ENCODE measurements around the gene SLC39A12. TPM values are rescaled to one million over a fixed set of nuclear protein-coding genes. Genes with fewer than 3 reads are reported as not detected.

SLC39A12 gene
- total RNA-seq, 1 donor from 2014 or later, result not detected

DNA sequence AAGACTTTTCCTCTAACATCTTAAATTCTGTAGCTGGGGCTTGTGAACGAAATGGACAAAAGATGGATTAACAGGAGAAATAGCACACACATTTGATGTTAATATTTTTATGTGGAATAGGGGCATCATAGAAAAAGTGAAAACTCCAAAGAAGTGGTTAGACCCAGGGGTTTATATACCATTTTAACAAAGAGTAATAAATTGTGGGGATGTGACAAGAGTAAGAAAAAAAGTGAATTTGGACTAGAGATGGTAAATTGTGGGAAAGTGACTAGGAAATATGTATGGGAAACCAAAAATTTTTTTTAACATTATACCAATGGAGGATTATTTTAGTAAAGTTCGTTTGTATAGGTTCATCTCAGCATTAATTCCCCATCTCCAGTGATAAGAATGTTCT, 8.2 kb downstream of the SLC39A12 start:
- no peak for ATAC-seq
- intact Hi-C loops (cut with DNase I), result no loop called here

DNA sequence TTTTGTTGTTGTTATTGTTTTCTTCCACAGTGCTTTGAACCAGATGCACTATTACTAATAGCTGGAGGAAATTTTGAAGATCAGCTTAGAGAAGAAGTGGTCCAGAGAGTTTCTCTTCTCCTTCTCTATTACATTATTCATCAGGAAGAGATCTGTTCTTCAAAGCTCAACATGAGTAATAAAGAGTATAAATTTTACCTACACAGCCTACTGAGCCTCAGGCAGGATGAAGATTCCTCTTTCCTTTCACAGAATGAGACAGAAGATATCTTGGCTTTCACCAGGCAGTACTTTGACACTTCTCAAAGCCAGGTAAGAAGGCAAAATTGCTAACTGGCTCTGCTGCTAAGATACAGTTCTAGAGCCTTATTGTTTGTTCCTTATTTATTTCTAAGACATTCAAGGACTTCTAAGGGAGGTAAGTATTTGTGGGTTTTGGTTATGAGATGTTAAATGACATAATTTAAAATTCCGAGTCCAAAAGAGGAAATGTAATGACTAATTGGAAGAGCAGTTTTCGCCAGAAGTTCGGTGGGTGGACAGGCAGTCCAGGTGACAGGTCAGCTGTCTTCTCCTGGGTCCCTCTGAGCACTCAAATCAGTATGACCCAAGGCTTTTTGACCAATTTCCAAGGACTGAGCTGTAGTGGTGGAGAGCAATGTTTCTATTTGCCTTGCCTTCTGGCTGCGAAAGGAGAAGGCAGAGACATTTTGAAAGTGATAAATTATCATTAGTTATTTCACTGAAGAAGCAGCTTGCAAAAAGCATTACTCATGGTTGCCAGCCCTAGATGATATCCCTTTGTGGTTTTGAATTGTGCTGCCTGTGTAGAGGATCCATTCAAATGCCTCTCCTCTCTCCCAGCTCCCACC, 10.1 kb downstream of the SLC39A12 start:
- ATAC-seq (no peak), DNase-seq (ENCODE audit: low spot score) (no peak)
- intact Hi-C loops (cut with DNase I), result no loop called here

More for the DNA sequence above, 8.2 kb downstream of the SLC39A12 start:
- DNase-seq (ENCODE audit: low spot score), result no peak

DNA sequence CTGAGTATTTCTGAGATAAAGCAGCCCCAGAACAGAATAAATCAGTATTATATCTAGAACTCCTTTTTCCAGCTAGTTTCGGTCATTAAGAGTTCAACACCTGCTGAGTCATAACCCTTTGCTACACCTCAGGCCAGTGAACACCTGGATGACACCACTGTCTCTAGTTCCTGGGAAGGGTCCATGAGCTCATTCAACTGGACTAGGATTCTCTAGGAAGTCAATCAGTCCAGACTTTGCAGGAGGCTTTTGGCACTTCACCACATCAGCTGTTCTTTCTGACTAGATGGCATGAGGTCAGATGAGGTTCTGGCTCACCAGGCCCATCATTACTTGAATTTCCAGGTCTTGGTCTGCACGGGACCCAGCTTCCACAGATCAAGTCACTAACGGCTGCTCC, 11.7 kb downstream of the SLC39A12 start:
- DNase-seq (ENCODE audit: low spot score), result no peak
- intact Hi-C loops (cut with DNase I), result no loop called here
- no peak for ATAC-seq

DNA sequence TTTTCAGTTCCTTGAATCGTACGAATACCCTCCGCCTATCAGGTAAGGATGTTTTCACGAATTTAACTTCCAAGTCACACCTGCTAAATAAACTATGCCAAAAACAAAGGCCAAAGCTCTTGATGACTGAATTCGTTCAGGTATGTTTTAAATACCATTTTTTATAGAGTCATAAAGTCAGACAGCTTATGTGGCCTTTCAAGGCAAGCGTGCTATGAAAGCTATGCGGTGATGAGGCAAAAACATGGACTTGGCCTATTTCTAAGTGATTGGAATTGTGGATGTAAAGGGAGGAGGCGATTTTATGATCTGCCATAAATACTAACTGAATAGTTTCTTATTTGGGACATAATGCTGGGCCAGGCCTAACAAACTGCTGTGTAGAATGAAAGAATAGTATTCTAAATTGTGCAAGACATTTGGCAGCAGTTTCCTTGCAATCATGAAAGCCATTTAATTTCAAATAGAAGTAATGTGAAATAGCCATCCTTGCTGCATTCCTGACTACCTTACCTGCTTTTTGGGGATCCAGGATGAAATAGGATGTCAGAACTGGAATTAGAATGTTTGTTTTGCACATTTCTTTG, 14.0 kb downstream of the SLC39A12 start:
- DNase-seq (ENCODE audit: low spot score) (no peak), ATAC-seq (no peak)
- intact Hi-C loops (cut with DNase I), result no loop called here

DNA sequence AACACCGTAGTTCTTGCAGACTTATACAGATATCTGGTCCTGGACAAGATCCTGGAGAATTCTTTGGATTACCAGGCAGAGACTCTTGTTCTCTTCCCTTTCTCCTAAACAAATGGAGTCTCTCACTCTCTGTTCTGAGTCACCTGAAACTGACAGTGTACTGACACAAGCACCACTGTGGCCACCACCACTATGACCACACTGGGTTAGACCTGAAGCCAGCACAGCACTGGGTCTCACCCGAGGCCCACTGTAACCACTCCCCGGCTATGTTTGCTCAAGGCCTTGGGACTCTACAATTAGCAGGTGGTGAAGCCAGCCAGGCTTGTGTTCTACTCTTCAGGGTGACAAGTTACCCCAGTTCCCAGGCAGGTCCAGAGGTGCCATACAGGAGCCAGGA, 22.8 kb downstream of the SLC39A12 start:
- intact Hi-C loops (cut with DNase I), result no loop called here
- no peak for DNase-seq (ENCODE audit: low spot score)
- ATAC-seq, result no peak

DNA sequence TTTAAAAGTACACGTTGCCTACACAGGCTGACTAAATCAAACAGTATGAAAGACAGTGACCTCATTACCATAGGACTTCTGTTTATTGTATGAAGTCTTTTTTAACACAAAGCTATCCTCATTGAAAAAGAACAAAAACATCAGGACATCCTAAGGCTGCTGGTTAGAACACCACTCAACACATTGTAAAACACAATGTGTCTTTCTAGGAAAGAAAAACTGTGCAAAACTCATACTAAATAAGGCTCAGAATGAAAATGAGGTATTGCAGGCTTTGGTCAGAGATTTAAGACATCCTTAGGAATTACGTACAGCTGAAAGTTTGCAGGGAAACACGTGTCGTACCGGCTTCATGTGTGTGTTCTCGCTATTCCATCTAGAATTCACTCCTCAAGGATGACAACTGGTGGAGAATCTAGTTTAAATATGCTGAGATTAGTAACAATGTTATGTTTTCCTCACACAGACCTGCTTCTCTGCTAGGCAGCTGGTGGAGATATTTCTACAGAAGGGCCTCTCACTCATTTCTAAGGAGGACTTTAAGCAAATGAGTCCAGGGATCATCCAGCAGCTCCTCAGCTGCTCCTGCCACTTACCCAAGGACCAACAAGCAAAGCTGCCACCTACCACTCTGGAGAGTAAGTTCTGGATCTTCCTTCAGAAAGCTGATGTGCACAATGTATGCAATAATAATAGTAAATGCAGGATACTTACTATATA, 29.3 kb downstream of the SLC39A12 start:
- intact Hi-C loops (cut with DNase I), result no loop called here
- no peak for DNase-seq (ENCODE audit: low spot score)
- no peak for ATAC-seq

DNA sequence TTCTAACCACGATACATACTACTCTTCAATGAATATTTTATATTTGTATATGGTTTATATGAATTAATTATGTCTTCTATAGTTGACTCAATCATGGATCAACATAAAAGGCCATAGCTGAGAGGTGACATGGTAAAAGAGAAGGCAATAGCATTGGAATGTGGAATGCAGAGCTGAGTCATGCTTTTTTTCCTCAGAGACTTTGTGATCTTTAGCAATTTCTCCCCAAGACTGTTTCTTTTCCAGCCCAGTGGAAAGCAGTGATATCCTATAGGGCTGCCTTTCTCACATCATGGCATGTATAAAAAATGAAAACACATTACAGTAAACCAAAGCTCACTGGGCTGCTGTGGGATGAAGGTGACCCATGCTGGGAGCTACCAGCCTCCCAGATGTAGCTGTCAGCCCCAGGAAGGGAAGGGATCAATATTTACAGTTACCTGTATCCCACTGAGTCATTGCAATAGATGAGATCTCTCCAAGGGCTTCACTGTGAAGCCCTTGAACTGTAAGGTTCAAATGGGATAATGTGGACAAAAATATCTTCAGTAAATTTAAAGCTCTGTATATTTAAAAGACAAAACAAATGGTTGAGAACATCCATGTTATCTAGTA, 30.2 kb downstream of the SLC39A12 start:
- DNase-seq (ENCODE audit: low spot score) (no peak), ATAC-seq (no peak)
- intact Hi-C loops (cut with DNase I), result no loop called here

DNA sequence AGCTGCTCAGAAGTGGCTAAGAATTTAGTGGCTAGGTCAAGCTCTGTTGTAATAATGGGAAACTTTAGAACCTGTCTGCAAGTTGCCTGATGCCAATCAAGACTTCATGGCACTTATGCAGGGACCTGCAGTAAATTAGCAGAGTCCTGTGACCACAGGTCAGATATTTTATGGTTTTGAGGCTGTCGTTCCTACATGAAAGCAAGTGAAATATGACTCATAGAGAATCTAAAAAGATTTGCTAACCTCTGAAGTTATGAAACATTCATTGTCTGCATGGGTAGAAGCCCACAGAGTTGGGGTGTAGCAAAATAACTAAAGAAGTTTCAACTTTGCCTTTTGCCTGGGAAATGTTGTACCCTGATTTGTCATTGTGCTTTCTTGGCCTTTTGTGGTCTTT, 32.3 kb downstream of the SLC39A12 start:
- intact Hi-C loops (cut with DNase I), result no loop called here
- DNase-seq (ENCODE audit: low spot score) (no peak), ATAC-seq (no peak)

DNA sequence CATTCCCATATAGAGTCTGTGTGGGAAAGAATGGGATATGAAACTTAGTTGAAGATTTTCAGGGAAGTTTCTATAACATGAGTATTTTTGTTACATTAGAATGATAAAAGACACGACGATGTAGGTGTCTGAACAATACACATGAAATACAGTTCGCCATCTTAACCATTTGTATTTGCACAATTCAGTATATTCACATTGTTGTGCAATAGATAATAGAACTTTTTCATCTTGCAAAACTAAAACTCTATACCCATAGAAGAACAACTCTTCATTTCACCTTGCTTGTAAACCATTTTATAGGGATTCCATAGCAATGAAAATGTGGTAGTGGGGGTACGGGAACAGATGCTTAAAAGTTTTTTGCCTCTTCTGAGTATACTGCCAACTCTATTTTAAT, 32.8 kb downstream of the SLC39A12 start:
- intact Hi-C loops (cut with DNase I), result no loop called here
- DNase-seq (ENCODE audit: low spot score), result no peak
- ATAC-seq, result no peak

DNA sequence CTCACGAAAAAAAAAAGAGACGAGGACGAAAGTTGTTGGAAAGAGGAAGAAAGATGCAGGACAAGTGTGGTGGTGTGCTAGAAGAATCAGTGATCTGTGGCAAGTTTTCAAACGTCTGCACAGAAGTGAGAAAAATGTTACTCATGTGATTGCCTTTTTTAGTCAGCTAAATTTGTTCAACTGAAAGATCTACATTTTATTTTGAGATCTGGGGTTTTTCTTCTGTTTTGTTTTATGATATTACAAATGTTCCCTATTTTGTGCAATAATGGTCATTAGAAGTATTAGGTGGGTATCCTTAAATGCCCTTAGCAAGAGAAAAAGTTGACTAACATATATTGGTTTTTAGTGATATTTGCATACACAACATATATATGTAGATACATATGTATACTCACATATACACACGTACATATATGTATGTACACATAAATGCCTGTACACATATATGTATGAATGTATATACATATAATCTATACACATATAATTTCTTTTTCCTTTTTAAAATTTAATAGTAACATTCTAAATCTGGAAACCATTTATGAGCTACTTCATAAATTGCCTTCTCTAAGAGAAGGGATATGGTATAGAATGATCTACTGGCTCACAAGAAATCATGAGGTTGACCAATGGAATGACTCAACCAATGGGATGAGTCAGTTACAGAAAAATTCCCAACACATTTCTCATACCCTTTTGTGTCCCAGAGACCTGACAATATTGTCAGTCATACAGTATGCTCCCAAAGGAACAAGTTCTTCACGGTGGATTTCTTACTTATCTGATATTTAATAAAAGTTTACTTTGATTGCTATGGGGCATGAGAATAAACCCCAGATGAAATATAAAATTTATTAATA, 38.4 kb downstream of the SLC39A12 start:
- ATAC-seq, result no peak
- DNase-seq (ENCODE audit: low spot score), result no peak
- intact Hi-C loops (cut with DNase I), result no loop called here

DNA sequence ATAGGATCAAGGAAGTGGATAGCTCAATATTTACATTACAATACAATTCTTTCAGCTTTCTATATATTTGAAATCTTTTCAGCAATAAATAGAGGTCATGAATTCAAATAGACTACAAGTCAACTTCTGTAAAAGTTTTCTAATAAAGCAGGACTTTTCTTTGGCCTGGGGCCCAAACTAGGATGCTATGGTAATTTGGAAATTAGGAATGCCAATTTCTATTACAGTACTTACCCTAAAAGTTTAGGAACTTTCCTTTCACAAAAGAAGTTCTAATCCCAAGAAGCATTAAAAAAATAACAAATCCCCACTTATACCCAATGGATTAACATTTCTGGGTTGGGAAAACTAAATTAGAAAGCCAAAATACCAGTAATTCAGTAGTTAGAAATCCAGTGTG, 40.5 kb downstream of the SLC39A12 start:
- intact Hi-C loops (cut with DNase I), result no loop called here
- DNase-seq (ENCODE audit: low spot score) (no peak), ATAC-seq (no peak)

DNA sequence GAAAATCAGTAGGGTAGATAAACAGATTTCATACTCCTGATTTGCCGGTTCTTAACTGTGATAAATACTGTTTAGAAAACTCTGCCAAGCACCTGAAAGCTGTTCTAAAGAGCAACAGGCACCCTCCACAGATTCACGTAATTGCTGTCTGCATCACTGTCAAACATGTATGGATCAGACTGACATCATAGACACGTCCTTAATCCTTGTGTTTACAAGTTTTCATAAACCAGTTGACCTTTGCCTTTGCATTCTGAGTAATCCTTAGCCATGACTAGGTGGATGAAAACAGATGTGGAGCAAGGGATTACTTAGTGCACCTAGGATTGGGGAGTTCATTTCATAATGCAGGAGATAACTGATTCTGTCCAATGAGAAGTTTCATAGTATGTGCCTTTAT, 41.6 kb downstream of the SLC39A12 start:
- intact Hi-C loops (cut with DNase I), result no loop called here
- ATAC-seq (no peak), DNase-seq (ENCODE audit: low spot score) (no peak)

DNA sequence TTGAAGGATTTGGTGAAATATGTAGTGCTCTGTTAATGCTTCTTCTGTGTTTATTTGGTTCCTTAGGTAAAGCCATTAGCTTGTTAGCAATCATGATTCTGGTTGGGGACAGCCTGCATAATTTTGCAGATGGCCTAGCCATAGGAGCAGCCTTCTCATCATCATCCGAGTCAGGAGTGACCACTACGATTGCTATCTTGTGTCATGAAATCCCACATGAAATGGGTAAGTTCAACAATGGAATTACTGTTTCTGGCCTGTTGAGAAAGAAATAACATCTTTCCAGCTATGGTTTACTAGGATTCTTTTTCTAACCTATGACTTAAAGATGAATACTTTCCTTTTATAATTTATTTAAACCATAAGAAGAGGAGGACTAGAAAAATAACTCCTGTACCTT, 48.9 kb downstream of the SLC39A12 start:
- intact Hi-C loops (cut with DNase I), result no loop called here
- ATAC-seq (peak; percentile 48), DNase-seq (ENCODE audit: low spot score) (no peak)

DNA sequence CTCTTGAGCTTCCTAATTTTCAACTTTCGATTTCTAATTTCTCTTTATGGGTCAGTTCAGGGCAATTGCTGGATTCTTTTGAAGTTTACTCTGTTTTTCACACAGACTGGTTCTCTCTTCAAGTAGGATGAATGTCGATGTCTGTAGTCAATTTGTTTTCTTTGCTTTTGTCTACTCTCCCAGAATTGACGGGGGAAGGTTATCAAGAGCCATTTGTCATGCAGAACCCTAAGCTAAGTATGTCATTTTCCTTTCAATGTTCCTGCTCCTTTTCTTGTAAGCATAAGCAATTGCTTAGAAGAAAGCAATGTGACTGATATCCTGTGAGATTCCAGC, 53.7 kb downstream of the SLC39A12 start:
- intact Hi-C loops (cut with DNase I), result no loop called here
- DNase-seq (ENCODE audit: low spot score), result no peak
- no peak for ATAC-seq

DNA sequence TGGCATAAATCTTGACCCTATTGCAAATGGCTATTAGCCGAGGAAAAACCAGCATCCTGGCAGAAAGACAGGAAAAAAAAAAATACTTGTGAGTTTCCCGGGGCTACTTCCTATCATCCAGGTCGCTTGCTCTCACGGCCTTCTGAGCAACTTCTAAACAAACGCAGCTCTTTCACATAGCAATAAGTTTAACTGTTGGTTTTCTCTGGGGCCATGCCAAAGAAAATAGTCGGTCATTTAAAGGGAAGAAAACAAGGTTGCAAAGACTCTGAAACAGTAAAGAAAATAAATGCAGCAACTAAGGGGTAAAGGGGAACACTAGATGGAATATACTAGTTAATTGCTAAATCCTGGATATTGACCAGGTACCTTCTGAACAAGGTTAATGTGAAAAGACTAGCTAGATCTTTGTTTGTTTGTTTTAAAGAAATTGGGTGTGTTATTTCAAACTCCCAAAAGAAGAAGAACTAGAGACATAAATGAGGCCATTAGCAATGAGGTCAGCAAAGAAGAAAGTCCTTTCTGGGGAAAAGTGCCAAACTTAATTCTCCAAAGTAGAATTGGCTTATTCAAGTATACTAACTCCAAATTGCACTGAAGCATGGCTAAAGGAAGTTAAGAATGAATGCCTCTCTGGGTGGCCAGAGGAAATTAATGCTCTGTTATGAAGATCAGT, 54.2 kb downstream of the SLC39A12 start:
- DNase-seq (ENCODE audit: low spot score) (no peak), ATAC-seq (peak; percentile 90)
- intact Hi-C loops (cut with DNase I), result no loop called here

DNA sequence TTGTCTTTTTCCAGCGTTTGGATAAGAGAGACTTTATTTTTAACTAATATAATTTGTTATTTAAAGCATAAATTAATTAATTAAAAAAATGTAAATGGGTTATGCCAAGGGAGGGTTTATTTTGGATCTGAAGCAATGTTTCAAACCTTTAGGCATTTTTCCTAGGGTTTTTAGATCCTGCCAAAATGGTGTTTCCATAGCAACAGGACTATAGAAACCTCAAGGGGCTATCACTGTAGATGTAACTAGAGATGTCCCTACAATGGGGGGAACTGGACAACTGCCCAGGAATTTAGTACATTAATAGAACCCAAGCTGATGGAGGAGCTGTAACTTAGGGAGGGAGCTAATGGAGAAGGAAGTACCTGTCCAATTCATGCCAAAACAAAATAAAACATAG, 57.3 kb downstream of the SLC39A12 start:
- ATAC-seq (no peak), DNase-seq (ENCODE audit: low spot score) (no peak)
- intact Hi-C loops (cut with DNase I), result no loop called here

DNA sequence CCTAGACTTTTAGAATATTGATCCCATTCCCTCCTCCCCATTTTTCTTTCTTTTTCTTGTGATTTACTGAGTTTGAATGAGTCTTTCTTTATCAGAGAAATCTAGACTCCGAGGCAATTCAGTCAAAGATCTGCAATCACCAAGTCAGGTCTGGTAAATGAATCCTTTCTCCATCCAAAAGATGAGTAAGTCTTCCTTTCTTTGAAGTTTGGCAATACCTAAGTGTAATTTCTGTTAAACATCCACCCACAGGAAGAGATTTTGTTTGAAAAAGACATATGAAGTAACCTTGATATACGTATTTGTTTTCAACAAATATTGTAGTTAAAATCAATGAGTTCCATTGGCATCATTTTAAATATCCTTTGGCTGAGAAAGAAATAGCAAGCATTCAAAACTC, 58.3 kb downstream of the SLC39A12 start:
- DNase-seq (ENCODE audit: low spot score) (no peak), ATAC-seq (no peak)
- intact Hi-C loops (cut with DNase I), result no loop called here

DNA sequence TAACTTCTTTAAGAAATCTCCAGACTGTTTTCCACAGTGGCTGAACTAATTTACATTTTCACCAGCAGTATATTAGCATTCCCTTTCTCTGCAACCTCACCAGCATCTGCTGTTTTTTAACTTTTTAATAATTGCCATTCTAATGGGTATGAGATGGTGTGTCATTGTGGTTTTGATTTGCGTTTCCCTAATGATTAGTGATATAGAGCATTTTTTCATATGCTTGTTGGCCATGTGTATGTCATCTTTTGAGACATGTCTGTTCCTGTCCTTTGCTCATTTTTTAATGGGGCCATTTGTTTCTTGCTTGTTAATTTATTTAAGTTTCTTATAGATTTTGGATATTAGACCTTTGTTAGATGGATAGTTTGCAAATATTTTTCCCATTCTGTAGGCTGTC, 68.8 kb downstream of the SLC39A12 start:
- intact Hi-C loops (cut with DNase I), result no loop called here
- no peak for ATAC-seq
- no peak for DNase-seq (ENCODE audit: low spot score)

Measured in sciatic nerve (tissue), 2 donors.